ENCODE measurements around the gene GTF2A1.

The GTF2A1 gene

DNA sequence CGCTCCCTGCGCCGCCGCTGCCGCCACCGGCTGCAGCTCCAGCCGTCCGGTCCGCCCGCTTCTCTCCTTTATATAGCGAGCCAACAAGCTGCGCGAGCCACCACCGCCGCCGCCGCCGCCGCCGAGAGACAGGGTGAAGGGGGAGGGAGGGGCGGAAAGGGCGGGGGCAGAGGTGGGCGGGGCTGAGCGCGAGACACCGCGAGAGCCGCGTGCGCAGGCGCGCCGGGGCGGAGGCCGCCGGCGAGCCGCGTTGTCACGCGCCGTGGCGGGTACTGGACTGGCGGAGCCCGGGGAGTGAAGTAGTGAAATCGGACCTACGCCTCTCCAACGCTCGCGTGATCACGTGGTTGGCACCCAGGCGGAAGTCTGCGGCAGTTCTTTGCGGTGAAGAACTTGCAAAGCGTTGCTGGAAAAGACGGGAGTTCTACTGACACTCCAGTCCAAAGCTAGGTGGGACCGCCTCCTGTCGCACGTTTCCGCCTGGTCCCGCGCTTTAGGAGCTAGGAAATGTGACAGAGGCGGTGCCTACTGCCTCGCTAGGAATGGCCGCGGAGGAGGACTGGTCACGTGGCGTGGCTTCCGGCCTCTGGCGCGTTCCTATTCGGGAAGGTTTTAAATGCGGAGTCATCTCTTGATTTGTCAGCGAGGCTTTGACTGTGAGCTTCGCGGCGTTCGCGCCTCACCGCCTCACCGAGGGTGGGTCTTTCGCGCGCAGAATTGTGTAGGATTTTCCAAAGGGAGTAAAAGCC, at the start of gene GTF2A1:
GTF2A1 (minus strand) TSS at position 130 of the 749 bp plus-strand sequence. CDS start 441 bp downstream, outside the sequence.
- peak; percentile 89 to 98 for DNase-seq (ENCODE audit: low read depth in 1 of 2, low spot score in 1 of 2)
- in situ Hi-C loops (cut with HindIII; ENCODE audit: low pct_unique_long_range_greater_than_20kb, low sequenced_read_pairs) = no loop called here
- no peak for TF ChIP-seq JUND (IDR thresholded peaks at IDR 0.05; ENCODE audit: low read depth)

DNA sequence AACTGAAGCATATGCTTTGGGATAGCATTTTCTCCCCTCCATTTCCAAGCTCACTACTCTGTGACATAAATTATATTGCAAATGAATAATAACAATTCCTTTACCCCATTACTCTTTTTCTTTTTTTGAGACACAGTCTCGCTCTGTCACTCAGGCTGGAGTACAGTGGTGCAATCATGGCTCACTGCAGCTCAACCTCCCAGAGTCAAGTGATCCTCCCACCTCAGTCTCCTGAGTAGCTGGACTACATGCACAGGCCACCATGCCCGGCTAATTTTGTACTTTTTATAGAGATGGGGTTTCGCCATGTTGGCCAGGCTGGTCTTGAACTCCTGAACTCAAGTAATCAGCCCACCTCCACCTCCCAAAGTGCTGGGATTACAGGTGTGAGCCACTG, 49.2 kb upstream of the GTF2A1 start:
- in situ Hi-C loops (cut with HindIII; ENCODE audit: low pct_unique_long_range_greater_than_20kb, low sequenced_read_pairs) = no loop called here
- TF ChIP-seq JUND (IDR thresholded peaks at IDR 0.05; ENCODE audit: low read depth) = no peak
- DNase-seq (ENCODE audit: low read depth in 1 of 2, low spot score in 1 of 2) = no peak

- peak; percentile 81 to 84 for DNase-seq (ENCODE audit: low read depth in 1 of 2, low spot score in 1 of 2)
- TF ChIP-seq JUND (IDR thresholded peaks at IDR 0.05; ENCODE audit: low read depth) = no peak
- in situ Hi-C loops (cut with HindIII; ENCODE audit: low pct_unique_long_range_greater_than_20kb, low sequenced_read_pairs) = no loop called here
Measured at GRCh38 chr14:81269100-81269978, 48.6 kb upstream of the GTF2A1 start.

GRCh38 chr14:81268016-81268416, 47.3 kb upstream of the GTF2A1 start:
- in situ Hi-C loops (cut with HindIII; ENCODE audit: low pct_unique_long_range_greater_than_20kb, low sequenced_read_pairs) = no loop called here
- DNase-seq (ENCODE audit: low read depth in 1 of 2, low spot score in 1 of 2) = peak in 1 of 2 experiments; percentile 59
- no peak for TF ChIP-seq JUND (IDR thresholded peaks at IDR 0.05; ENCODE audit: low read depth)

DNA sequence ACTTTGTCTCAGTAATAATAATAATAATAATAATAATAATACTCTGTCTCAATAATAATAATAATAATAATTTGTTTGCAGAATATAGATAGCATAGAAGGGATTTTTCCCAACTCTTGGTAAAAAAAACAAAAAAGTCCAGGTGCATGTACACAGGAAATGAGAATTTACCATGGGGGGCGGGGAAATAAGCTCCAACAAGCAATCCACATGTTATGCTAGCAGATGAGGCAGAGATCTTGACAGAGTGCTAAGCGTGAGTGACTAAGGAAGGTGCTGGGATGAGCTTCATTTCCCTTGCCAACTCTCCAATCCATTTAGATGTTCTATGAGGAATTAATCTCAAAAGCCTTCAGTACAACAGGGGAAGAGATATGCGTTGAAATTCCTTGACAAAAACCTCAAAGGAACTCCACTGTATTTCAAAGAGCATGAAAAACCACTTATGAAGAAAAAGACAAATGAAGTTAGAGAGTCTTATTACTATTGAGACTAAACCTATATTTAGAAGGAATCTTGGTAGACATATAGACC, 44.9 kb upstream of the GTF2A1 start:
- in situ Hi-C loops (cut with HindIII; ENCODE audit: low pct_unique_long_range_greater_than_20kb, low sequenced_read_pairs) = no loop called here
- no peak for TF ChIP-seq JUND (IDR thresholded peaks at IDR 0.05; ENCODE audit: low read depth)
- no peak for DNase-seq (ENCODE audit: low read depth in 1 of 2, low spot score in 1 of 2)

GRCh38 chr14:81264671-81265070, 43.9 kb upstream of the GTF2A1 start:
- TF ChIP-seq JUND (IDR thresholded peaks at IDR 0.05; ENCODE audit: low read depth) = no peak
- in situ Hi-C loops (cut with HindIII; ENCODE audit: low pct_unique_long_range_greater_than_20kb, low sequenced_read_pairs) = no loop called here
- DNase-seq (ENCODE audit: low read depth in 1 of 2, low spot score in 1 of 2) = no peak

- no peak for TF ChIP-seq JUND (IDR thresholded peaks at IDR 0.05; ENCODE audit: low read depth)
- in situ Hi-C loops (cut with HindIII; ENCODE audit: low pct_unique_long_range_greater_than_20kb, low sequenced_read_pairs) = no loop called here
- no peak for DNase-seq (ENCODE audit: low read depth in 1 of 2, low spot score in 1 of 2)
Measured at GRCh38 chr14:81263777-81264410, 43.1 kb upstream of the GTF2A1 start.

DNA sequence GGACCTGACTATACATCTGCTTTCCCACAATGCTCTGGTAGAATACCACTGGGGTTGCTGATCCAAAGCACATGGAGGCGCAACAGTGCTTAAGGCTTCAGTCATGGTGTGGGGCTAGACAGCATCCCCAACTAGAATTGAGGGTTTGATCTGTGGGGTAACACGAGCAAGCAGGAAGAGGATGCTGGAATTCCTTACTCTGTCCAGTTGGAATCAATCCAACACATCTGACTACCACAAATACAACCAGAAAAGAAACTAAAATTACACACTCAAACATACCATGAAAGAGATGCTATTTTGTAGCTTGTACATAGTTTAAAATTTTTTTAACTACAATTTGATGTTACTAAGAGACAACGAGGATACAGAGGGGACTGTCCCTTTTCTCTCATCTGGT, 40.4 kb upstream of the GTF2A1 start:
- in situ Hi-C loops (cut with HindIII; ENCODE audit: low pct_unique_long_range_greater_than_20kb, low sequenced_read_pairs) = no loop called here
- no peak for DNase-seq (ENCODE audit: low read depth in 1 of 2, low spot score in 1 of 2)
- TF ChIP-seq JUND (IDR thresholded peaks at IDR 0.05; ENCODE audit: low read depth) = no peak

DNA sequence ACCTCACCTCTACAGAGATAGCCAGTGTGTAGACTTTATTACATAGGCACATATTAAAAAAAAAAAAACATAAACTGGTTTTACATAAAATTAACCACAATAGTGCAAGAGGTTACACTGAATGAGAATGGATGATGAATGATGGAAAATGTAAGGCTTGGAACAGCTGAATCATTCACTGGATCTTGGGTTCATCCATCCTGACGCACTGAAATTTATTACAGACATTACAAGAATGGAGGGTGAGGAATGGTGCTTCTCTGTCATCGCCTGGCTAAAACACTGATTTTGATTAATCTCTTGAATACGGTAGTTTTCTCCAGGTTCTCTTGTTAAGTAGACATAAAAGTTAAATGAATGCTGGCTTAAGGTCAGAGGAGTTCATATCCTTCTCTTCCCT, 40.0 kb upstream of the GTF2A1 start:
- no peak for TF ChIP-seq JUND (IDR thresholded peaks at IDR 0.05; ENCODE audit: low read depth)
- no peak for DNase-seq (ENCODE audit: low read depth in 1 of 2, low spot score in 1 of 2)
- in situ Hi-C loops (cut with HindIII; ENCODE audit: low pct_unique_long_range_greater_than_20kb, low sequenced_read_pairs) = no loop called here

- in situ Hi-C loops (cut with HindIII; ENCODE audit: low pct_unique_long_range_greater_than_20kb, low sequenced_read_pairs) = no loop called here
- no peak for TF ChIP-seq JUND (IDR thresholded peaks at IDR 0.05; ENCODE audit: low read depth)
- no peak for DNase-seq (ENCODE audit: low read depth in 1 of 2, low spot score in 1 of 2)
Measured at GRCh38 chr14:81256289-81256960, 35.7 kb upstream of the GTF2A1 start.

DNA sequence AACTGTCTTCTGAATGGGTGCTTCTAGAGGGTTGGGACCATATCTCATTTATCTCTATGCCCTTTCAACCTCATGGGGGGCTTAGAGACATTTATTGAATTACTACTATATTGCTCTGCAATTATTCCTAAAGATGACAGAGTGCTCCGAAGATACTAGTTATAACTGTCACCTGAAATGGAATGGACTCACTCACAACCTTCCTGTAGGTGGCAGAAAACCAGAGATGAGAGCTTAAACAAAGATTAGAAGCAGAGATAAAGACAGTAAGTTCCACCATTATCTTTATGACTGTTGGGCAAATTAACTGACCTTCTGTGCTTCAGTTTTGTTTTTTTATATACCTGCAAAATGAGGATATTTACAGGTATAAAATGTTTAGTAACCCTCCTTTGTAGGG, 31.5 kb upstream of the GTF2A1 start:
- TF ChIP-seq JUND (IDR thresholded peaks at IDR 0.05; ENCODE audit: low read depth) = no peak
- DNase-seq (ENCODE audit: low read depth in 1 of 2, low spot score in 1 of 2) = no peak
- in situ Hi-C loops (cut with HindIII; ENCODE audit: low pct_unique_long_range_greater_than_20kb, low sequenced_read_pairs) = no loop called here

GRCh38 chr14:81247271-81247766, 26.6 kb upstream of the GTF2A1 start:
- in situ Hi-C loops (cut with HindIII; ENCODE audit: low pct_unique_long_range_greater_than_20kb, low sequenced_read_pairs) = no loop called here
- no peak for TF ChIP-seq JUND (IDR thresholded peaks at IDR 0.05; ENCODE audit: low read depth)
- no peak for DNase-seq (ENCODE audit: low read depth in 1 of 2, low spot score in 1 of 2)
